ENCODE data around the gene CMTR1.

DNA sequence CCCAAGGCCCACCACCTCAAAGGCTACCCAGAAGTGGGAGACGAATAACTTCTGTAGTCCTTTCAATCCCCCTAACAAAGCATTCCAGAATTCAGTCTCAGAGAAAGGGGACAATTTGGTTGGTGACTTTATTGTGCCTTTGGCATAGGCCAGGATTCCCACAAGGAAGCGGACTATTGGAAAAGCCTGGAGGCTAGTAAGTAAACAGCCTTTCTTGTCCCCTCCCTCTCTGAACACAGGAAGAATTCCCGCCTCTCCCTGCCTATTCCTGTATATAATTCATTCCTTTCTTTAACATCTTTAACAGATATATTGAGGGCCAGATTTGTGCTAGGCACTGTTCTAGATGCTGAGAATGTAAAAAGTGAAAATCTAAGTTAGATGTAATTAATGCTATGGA lies 43.2 kb upstream of the CMTR1 start:
- no peak for TF ChIP-seq TCF7 (IDR thresholded peaks at IDR 0.05; ENCODE audit: low read depth)
- no peak for TF ChIP-seq ETV6 (CRISPR knock-in tag; conservative IDR thresholded peaks at IDR 0.05)
- TF ChIP-seq, protein P1, sequence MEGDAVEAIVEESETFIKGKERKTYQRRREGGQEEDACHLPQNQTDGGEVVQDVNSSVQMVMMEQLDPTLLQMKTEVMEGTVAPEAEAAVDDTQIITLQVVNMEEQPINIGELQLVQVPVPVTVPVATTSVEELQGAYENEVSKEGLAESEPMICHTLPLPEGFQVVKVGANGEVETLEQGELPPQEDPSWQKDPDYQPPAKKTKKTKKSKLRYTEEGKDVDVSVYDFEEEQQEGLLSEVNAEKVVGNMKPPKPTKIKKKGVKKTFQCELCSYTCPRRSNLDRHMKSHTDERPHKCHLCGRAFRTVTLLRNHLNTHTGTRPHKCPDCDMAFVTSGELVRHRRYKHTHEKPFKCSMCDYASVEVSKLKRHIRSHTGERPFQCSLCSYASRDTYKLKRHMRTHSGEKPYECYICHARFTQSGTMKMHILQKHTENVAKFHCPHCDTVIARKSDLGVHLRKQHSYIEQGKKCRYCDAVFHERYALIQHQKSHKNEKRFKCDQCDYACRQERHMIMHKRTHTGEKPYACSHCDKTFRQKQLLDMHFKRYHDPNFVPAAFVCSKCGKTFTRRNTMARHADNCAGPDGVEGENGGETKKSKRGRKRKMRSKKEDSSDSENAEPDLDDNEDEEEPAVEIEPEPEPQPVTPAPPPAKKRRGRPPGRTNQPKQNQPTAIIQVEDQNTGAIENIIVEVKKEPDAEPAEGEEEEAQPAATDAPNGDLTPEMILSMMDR (CRISPR knock-in tag; IDR thresholded peaks at IDR 0.05): no peak
- no peak for TF ChIP-seq CEBPB (IDR thresholded peaks at IDR 0.05; ENCODE audit: borderline replicate concordance, low read depth, low read length)
- no peak for TF ChIP-seq ZSCAN31 (CRISPR knock-in tag; IDR thresholded peaks at IDR 0.05; ENCODE audit: low read depth)
- TF ChIP-seq, protein P2, sequence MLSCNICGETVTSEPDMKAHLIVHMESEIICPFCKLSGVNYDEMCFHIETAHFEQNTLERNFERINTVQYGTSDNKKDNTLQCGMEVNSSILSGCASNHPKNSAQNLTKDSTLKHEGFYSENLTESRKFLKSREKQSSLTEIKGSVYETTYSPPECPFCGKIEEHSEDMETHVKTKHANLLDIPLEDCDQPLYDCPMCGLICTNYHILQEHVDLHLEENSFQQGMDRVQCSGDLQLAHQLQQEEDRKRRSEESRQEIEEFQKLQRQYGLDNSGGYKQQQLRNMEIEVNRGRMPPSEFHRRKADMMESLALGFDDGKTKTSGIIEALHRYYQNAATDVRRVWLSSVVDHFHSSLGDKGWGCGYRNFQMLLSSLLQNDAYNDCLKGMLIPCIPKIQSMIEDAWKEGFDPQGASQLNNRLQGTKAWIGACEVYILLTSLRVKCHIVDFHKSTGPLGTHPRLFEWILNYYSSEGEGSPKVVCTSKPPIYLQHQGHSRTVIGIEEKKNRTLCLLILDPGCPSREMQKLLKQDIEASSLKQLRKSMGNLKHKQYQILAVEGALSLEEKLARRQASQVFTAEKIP (CRISPR knock-in tag; IDR thresholded peaks at IDR 0.05; ENCODE audit: borderline replicate concordance): no peak
- no peak for TF ChIP-seq HNRNPLL (IDR thresholded peaks at IDR 0.05; ENCODE audit: low read depth, low read length, poor library complexity, severe bottlenecking)
- TF ChIP-seq, protein P3, sequence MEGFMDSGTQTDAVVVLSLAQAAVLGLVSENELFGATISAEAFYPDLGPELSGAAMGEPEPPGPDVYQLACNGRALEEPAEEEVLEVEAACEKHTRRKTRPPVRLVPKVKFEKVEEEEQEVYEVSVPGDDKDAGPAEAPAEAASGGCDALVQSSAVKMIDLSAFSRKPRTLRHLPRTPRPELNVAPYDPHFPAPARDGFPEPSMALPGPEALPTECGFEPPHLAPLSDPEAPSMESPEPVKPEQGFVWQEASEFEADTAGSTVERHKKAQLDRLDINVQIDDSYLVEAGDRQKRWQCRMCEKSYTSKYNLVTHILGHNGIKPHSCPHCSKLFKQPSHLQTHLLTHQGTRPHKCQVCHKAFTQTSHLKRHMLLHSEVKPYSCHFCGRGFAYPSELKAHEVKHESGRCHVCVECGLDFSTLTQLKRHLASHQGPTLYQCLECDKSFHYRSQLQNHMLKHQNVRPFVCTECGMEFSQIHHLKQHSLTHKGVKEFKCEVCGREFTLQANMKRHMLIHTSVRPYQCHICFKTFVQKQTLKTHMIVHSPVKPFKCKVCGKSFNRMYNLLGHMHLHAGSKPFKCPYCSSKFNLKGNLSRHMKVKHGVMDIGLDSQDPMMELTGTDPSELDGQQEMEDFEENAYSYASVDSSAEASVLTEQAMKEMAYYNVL (CRISPR knock-in tag; IDR thresholded peaks at IDR 0.05; ENCODE audit: borderline replicate concordance): no peak
- no peak for TF ChIP-seq ZNF777 (CRISPR knock-in tag; IDR thresholded peaks at IDR 0.05)

All from HepG2 (cell line).